GM19438 (cell line): ENCODE data around the gene MATK.
"Not testable (repeated sequence)": the region's sequence is repeated elsewhere in the genome, so short reads cannot be mapped to it uniquely, and the experiment has no call there.

Experiments
- ATAC-seq: cut with Tn5 transposase; IDR thresholded peaks from one replicate; pipeline ENCODE4 v1.9.1; 2021; ENCODE audit warnings: low read depth; ENCODE audit not compliant: unreplicated experiment

MATK gene

DNA sequence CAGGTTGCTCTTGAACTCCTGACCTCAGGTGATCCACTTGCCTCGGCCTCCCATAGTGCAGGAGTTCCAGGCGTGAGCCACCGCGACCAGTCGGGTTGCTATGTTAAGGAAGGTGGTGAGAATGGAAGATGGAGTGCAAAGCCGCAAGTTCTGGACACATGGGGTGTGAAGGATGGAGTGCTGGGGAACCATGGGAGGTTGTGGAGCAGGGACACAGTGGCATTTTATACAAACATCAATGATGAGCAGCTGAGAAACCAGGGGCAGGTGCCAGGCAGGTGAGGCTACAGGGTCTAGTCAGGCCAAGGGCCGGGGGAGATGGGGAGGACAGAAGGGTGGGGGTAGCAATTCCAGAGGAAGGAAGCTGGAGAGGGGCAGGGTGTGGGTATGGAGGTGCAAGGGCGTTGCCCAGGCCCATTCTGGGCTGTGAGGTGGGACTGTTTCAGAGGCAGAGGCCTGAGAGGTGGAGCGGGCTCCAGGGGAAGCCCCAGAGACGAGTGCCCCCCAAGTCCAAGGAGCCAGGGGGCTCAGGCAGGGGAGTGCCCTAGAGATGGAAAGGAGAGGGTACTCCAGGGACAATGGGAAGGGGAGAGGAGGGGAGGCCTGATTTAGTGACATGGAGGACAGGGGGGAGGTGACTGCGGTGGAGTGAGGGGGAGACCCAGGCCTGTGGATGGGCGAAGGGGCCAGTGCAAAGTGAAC is 12.2 kb downstream of the MATK start:
- ATAC-seq: no peak

DNA sequence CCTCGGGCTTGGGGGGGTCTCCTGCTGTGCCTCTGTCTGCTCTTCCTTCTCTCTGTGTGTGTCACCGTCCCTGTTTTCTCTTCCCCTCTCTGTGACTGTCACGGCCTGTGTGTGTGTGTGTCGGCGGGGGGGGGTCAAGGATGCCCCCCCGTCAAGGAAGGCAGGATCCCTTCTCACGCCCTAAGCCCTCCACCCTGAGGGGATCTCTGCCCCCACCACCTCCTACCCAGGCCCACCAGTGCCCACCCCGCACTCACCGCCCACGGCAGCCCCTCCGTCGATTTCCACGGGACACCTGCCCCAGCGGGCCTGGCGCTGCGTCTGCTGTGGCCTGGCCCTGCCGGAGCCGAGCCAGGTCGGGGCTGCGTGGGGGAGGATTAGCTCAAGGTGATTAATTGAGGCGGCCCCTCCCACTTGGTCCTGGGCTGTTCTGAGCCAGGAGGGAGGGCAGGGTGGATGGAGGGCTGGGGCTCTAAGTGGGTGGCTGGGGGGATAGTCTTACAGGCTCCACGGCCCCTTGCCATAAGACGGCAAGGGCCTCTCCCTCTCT is 14.2 kb downstream of the MATK start, which contains the start of gene RAX2:
Gene RAX2, minus strand, starts transcription at position 323 of the 550 bp plus-strand sequence. CDS start 486 bp downstream, outside the sequence.
- no peak for ATAC-seq

DNA sequence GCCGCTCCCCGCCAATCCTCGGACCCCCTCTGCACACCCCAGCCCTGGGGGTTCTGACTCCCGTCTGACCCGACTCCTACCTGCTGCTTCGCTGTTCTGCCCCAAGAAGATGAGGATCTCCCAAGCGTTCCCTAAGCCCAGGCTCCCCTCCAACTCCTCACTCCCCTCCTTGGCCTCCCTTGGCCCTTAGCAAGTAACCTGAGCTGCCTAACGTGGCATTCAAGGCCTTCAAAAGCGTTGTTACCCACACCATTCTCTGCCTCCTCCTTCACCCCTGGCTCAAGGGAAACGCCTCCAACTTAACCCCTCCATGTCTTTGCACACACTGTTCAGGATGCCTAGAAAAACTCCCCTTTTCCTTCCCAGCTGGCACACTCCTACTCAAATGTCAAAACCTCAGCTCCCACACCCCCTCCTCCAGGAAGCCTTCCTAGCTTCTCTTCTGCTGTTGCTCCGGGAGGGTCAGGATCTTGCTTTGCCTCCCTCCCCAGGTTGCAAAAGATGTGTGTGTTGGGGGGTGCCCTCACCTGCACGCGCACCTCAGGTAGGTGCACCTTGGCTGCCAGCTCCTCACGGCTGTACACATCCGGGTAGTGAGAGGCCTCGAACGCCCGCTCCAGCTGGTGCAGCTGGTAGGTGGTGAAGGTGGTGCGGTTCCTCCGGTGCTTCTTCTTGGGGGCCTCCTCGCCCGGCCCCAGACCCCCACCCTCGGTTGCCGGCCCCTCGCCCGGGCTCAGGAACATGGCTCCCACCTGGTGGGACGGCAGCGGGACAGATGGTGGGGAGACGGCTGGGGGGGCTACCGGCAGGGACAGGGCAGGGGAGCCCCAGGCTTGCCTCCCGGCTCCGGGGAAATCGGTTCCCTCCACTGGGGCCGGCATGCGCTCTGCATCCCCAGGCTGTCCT is 14.9 kb downstream of the MATK start:
- ATAC-seq: no peak

DNA sequence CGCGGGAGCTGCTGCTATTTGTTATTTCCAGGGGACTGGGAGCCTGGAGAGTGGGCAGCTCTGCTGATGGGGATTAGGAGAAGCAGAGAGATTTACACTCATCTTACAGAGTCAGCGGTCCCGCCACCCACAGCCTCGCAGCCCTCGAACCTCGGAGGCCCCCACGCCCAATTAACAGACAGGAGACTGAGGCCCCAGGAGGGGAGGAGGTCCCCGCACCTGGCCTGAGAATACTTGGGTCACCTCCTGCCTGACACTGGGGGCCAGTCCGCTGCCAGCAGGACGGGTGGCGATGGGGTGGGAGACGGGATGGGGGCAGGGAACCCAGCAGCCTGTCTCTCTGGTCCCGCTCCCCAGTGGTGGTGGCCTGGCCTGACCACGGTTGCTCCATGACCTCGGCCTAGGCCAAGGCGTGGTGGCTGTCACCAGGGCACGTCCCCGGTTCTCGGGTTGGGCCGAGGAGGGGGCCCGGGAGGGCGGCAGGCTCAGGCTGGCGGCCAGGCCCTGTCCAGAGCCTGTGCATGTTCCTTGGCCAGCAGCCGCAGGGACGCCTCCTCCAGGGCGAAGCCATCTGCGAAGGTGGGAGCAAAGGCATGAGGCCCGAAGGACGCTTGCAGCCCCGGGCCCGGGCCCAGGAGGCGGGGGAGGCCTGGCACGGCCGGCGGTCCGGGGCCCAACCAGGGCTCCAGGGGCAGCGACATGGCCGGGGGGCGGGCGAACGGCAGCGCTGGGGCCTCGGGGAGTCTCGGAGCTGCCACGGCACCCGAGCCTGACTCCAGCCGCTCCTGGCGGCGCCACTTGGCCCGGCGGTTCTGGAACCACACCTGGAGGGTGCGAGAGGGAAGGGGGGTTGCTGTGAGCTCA is 15.8 kb downstream of the MATK start:
- ATAC-seq: no peak

DNA sequence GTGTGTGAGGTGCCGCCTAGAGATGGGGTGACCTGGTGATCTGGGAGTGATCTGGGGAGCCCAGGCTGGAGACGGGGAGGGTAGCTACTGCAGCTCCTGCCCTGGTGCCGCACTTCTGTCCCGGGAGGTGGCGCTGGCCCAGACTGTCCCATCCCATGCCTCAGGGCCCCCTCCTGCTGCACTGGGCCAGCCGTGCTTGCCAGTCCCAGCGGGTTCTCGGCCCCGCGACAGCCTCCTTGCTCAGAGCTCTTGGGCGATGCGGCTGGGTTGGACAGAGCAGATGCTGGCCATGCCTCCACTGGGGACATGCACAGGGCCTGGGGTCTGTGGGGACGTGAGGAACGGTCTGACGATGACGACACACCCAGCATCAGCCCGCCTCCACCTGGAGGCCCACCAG is 16.7 kb downstream of the MATK start:
- no peak for ATAC-seq

DNA sequence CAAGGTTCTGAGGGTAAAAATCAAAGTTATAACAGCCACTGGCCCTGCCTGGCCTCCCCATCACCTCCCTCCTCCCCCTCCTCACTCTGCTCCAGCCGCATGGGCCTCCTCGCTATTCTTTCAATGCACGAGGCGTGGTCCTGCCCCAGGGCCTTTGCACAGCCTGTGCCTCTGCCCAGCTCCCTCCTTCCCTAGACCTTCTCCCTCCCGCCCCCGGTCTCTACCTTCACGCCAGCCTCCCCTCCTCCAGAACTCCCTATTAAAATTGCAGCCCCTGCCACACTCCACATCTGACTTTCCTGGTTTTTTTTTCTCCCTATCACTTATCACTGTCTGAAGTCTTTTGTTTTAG is 17.5 kb downstream of the MATK start:
- no peak for ATAC-seq

DNA sequence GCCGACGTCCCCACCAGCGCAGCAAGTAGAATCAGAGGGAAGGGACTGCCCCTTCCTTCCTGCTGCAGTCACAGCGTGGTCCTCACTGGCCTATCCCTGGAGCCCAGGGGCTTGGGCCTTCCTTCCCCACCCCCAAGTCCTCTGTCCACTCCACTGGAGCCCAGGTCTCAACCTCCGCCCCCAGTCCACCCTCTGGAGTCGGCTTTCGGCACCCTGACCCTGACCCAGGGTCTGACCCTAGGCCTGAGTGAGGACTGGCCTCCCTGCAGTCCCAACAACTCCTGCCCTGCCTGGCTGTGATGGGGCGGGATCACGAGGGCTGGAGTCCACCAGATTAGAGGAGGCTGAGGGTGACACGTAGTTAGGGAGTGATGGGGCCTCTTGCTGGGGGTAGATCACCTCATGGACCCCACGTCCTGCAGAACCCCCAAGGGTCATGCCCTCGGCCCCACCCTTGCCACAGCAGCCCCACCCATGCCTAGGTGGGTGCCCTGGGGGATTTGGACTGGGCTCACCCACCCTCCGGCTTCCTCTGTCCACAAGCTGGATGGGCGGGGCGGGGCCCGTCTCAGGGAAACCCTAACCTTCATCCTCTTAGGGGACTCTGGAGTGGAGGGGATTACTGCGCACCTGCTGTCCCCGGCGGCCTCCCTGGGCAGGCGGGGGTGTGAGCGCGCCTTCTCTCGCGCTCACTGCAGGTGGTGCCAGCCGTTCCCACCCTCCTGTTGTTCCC is 18.0 kb downstream of the MATK start:
- no peak for ATAC-seq

DNA sequence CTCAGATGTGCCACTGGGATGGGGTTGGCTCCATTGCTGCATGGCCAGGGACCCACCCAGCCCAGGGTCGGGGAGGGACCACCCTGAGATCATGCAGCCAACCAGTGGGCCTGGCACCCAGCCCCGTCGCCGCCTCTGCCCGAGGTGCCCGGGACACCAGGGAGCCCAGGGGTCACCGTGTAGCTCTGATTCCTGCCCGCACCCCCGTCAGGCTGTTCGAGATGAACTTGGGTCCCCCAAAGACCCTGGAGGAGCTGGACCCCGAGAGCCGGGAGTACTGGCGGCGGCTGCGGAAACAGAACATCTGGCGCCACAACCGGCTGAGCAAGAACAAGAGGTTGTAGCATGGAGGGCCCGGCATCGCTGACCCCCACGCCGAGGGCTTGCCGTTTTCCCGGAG is 19.1 kb downstream of the MATK start:
- ATAC-seq: no peak

DNA sequence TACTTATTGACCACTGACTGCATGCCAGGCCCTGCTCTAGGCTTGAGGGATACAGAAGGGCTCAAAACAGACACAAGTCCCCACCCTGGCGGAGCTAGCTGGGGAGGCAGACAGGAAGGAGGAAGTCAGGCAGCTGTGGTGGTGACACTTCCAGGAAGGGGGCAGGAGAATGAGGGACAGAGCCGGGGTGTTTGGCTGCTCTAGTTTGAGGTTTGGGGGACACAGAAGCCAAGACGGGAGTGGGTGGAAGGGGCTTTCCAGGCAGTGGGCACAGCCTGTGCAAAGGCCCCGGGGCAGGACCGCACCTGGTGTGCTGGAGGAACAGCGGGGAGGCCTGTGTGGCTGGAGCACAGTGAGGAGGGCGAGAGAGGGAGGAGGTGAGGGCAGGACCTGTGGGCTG is 19.7 kb downstream of the MATK start:
- ATAC-seq: no peak

DNA sequence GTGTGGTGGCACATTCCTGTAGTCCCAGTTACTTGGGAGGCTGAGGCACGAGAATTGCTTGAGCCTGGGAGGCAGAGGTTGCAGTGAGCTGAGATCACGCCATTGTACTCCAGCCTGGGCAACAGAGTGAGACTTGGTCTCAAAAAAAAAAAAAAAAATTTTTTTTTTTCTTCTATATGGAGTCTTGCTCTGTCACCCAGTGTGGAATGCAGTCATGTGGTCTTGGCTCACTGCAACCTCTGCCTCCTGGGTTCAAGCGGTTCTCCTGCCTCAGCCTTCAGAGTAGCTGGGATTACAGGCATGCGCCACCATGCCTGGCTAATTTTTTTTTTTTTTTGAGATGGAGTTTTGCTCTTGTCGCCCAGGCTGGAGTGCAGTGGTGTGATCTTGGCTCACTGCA is 20.4 kb downstream of the MATK start:
- ATAC-seq: not testable (repeated sequence)

DNA sequence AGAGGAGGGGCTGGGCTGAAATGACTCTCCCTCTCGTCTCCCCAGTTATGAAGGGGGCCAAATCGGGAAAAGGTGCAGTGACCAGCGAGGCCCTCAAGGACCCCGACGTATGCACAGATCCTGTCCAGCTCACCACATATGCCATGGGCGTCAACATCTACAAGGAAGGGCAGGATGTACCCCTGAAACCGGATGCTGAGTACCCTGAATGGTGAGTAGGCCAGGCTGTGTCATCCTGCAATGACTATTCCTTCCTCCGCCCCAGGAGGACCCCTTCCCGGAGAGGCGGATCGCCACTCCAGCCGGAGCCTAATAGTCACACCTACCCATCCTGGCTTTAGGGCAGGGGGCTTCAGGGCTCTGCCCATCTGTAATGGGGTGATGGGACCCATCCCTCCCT is 21.1 kb downstream of the MATK start:
- ATAC-seq: no peak

DNA sequence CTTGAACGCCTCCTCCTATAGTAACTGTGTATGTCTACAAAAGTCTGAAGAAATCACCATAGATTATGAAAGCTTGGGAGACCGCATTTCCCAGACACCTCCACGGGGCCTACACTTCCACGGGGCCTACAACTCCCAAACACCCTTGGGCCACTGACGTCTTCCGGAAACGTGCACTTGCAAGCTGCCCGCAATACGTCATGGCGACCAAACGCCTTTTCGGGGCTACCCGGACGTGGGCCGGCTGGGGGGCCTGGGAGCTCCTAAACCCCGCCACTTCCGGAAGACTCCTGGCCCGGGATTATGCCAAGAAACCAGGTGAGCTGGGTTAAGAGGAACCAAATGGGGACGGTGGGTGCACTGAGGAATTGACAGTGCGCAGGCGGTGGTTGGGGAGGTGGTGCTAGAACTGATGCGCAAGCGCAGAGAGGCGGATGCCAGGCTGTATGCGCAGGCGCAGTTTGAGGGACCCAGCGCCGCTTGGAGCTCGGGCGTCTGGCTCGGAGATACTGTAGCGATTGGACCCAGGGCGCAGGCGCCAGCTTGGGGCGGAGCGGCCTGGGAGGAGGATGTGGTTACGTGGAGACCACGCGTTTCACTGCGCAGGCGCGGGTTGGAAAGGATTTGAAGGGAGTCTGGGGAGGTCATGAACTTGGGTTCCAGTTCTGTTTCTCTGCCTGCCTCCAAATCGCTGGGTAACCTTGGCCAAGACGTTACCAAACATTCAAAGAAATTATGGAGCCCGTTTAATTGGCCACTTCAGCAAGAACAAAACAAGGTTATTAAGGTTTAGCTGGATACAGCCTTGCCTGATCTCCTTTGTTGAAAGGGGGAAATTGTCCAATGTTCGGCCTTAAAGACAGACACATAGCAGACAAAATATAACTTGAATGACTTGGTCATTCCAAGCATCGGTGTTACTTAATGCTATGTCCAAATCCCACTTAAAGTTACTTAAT is 23.4 kb downstream of the MATK start, which contains the start of gene MRPL54:
Gene MRPL54, plus strand, starts transcription at position 182 of the 959 bp plus-strand sequence. Its CDS starts 19 bp downstream, at position 201.
- peak; percentile 65 for ATAC-seq

DNA sequence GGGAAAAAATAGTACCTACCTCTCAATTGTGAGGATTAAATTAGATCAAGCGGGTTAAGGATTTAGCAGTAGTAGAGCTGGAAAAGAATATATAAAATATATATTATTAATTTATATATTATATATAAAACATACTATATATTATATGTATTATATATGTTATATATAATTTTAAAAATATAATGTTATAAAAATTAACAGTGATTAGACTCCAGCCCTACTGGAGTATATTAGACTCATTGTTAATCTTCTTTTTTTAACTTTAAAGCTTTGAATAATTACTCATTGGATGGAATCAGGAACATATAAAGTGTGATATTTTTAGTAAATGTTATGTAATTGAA is 24.1 kb downstream of the MATK start:
- ATAC-seq: no peak

DNA sequence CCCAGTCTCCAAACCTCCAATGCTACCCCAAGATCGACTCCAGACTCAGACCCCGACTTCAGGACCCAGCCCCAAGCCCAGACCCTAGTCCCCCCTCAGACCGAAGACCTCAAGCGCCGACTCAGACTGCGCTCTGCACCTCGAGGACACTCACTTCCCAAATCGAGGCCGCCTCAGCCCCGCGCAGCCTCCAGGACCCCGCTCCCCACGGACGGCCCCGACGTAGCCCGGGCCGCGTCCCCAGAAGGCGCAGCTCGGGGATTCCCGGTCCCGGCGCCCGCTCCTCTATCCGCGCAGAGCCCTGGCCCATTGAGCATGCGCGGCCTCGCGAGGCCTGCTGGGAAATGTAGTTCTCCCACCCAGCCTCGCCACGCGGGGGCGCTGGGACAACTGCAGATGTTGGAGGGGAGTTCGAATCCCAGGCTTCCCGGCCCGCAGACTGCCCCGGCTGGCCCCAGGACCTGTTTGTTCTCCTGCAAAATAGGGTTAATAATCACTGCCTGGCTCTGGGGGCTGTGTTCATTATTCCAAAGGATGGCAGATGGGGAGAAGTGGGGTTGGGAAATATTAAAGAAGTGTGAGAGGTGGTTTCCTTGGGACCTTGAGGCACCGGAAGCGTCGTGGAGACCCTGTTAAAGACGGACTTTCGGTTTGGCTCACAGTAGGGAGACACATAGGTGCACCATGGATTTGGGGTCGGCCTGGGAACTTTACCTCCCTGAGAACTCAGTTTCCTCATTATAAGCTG is 24.6 kb downstream of the MATK start, which contains the start of gene APBA3:
Gene APBA3, minus strand, starts transcription at position 311 of the 748 bp plus-strand sequence. CDS start 1,428 bp downstream, outside the sequence.
- peak; percentile 47 for ATAC-seq

DNA sequence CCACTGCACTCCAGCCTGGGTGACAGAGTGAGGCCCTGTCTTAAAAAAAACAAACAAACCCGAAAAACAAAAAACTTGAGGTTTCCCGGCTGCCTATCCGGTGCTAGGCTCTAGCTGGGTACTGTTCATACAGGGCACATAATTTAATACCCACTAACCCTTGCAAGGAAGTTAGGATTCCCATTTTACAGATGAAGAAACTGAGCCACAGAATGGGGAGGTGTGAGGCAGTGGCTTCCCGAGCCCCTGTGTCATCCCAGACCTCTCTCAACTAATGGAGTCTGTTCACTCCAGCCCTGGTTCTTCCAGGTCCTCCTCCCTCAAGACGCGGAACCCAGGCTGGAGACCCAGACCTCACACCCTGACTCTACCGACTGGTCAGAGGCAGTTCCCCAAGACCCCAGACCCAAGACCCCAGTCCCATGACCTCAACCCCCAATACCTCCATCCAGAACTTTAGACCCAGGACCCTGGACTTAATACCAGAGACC is 25.3 kb downstream of the MATK start:
- ATAC-seq: no peak

DNA sequence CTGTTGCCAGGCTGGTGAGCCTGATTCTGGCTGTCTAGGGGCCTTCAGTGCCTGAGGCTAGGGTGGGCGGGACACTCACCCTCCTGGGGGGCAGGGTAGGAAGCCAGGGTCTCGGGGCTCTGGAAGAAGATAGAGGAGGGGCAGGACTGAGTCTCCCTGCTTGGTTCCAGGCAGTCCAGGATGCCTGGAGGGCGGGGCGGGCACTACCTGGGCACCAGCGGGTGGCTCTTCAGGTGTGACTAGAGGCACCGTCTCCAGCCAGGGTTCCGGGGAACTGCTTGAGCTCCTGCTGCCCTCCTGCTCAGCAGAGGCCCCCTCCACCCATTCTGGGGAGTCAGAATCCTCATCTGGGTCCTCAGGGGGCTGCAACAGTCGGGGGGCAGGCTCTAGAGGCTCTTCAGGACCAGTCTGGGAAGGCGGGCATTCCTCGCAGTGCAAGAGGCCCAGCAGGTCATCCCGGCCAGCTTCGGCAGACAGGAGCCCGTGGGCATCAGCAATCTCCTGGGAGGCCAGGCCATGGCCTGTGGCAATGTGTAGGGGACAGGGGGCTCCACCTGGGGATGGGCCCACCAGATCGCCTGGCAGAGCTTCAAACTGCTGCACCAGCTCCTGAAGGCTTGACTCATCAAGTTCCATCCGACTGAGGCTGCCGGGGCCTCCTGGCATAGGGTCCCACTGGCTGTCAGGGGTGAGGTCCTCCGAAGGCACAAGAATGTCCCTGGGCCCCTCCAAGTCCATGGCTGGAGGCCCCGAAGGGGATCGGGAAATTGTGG is 26.5 kb downstream of the MATK start:
- ATAC-seq: no peak

DNA sequence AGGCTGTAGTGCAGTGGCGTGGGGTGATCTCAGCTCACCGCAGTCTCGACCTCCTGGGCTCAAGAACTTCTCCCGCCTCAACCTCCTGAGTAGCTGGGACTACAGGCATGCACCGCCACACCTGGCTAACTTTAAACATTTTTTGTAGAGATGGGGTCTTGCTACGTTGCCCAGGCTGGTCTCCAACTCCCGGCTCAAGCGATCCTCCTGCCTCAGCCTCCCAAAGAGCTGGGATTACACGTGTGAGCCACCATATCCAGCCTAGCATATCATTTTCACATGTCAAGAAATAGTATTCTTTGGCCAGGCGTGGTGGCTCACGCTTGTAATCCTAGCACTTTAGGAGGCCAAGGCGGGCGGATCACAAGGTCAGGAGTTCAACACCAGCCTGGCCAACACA is 27.9 kb downstream of the MATK start:
- ATAC-seq: not testable (repeated sequence)
